NCI-H1092 (cell line): ENCODE results near the gene CDK14.
"Not testable (repeated sequence)": the region's sequence is repeated elsewhere in the genome, so short reads cannot be mapped to it uniquely, and the experiment has no call there.

Source experiments
- DNase-seq: peaks from one replicate; lab custom pipeline; 2025; lab: John Stamatoyannopoulos, UW

Gene CDK14

GRCh38 chr7:91157579-91158320 is 561.6 kb downstream of the CDK14 start:
- no peak for DNase-seq

GRCh38 chr7:91162436-91162835 is 566.3 kb downstream of the CDK14 start:
- DNase-seq: no peak

- no peak for DNase-seq
Observed at GRCh38 chr7:91164506-91164905, 568.4 kb downstream of the CDK14 start.

GRCh38 chr7:91165006-91165845 is 569.1 kb downstream of the CDK14 start:
- DNase-seq: no peak

GRCh38 chr7:91165846-91166230 is 569.7 kb downstream of the CDK14 start:
- no peak for DNase-seq

- peak; percentile 31 for DNase-seq
Observed at GRCh38 chr7:91168871-91169829, 573.0 kb downstream of the CDK14 start.

- DNase-seq: peak; percentile 35
Observed at GRCh38 chr7:91169830-91170191, 573.7 kb downstream of the CDK14 start.

GRCh38 chr7:91173265-91173664 is 577.1 kb downstream of the CDK14 start:
- DNase-seq: not testable (repeated sequence)

GRCh38 chr7:91180746-91181145 is 584.6 kb downstream of the CDK14 start:
- DNase-seq: no peak

- no peak for DNase-seq
Observed at GRCh38 chr7:91181949-91182348, 585.8 kb downstream of the CDK14 start.

- no peak for DNase-seq
Observed at GRCh38 chr7:91182819-91183764, 587.0 kb downstream of the CDK14 start.

- DNase-seq: no peak
Observed at GRCh38 chr7:91185771-91186170, 589.6 kb downstream of the CDK14 start.

- no peak for DNase-seq
Observed at GRCh38 chr7:91187061-91187460, 590.9 kb downstream of the CDK14 start.

GRCh38 chr7:91191771-91192170 is 595.6 kb downstream of the CDK14 start:
- DNase-seq: no peak

GRCh38 chr7:91193141-91193540 is 597.0 kb downstream of the CDK14 start:
- DNase-seq: no peak

- no peak for DNase-seq
Observed at GRCh38 chr7:91194841-91195240, 598.7 kb downstream of the CDK14 start.

- DNase-seq: no peak
Observed at GRCh38 chr7:91196058-91196457, 599.9 kb downstream of the CDK14 start.

GRCh38 chr7:91198371-91198770 is 602.2 kb downstream of the CDK14 start:
- no peak for DNase-seq

GRCh38 chr7:91199601-91200000 is 603.5 kb downstream of the CDK14 start:
- no peak for DNase-seq

- DNase-seq: peak; percentile 82
Observed at GRCh38 chr7:91201442-91202113, 605.5 kb downstream of the CDK14 start.
